Raji (cell line): ENCODE results near the gene FAM107B.

Experiments used
- POLR2A ChIP-seq: IDR thresholded peaks from 2 replicates; pipeline ENCODE4 v1.6.1; 2011; ENCODE audit warnings: low read depth, low read length, control low read depth; ENCODE audit not compliant: insufficient read depth

FAM107B gene

DNA sequence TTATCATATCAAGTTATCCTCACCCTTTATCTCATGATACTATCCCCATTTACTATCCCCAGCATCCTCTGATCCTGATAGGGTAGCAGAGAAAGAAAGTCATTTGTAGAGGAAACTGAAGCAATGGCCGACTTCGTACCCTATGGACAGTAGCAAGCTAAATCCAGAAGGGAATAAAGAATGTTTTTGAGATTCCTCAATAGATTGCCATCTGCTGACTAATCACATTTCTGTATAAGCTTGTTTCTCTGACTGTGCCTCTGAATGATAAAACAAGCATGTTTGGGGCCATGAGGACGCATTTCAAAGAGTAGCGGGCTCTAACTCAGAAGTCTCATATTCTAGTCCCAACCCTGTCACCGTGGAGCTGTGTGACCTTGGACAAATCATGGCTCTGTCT lies 13.2 kb upstream of the FAM107B start:
- TF ChIP-seq POLR2A = no peak

- no peak for TF ChIP-seq POLR2A
Measured at GRCh38 chr10:14784459-14785055, 9.9 kb upstream of the FAM107B start.

GRCh38 chr10:14782691-14783363 lies 8.1 kb upstream of the FAM107B start:
- no peak for TF ChIP-seq POLR2A

GRCh38 chr10:14781763-14782162 lies 7.1 kb upstream of the FAM107B start:
- TF ChIP-seq POLR2A = no peak

- TF ChIP-seq POLR2A = no peak
Measured at GRCh38 chr10:14779001-14779651, 4.4 kb upstream of the FAM107B start.

DNA sequence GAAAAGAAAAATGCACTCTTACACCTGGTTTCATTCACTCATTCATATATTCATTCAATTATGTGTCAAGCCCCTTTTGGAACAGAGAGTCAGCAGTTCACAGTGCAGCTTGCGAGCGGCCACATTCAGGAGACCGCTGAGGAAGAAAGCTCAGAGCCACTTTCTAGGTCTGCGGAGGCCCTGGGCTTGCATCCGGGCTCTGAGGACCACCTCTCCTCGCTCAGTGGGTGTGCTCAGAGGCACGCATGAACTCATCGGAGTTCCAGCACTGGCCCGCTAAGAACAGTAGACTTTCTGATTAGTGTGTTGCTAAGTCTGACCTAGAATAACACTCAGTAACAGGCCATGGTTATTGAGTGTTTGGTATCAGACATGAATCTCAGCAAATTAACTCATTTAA lies 1.8 kb upstream of the FAM107B start:
- no peak for TF ChIP-seq POLR2A

DNA sequence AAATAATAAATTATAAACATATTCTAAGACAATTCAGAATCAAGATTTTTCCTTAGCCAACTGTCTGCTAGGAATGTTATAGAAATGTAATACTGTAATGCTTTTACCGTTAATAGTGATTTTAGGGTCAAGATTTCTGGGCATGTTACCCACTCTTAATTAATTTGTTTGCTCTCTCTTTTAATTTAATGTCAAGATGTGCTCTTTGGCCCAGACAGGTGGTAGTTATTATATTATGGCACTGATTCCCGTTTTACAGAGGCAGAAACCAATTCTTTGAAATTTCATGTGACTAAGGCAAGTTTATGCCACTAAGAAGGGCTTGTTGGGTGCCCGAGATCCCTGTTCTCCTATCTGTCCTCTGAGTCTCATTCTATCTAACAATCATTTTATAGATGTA lies 959 bp upstream of the FAM107B start:
- TF ChIP-seq POLR2A = no peak

- no peak for TF ChIP-seq POLR2A
Measured at GRCh38 chr10:14774214-14774580, 500 bp downstream of the FAM107B start.

- no peak for TF ChIP-seq POLR2A
Measured at GRCh38 chr10:14773551-14774213, 1.0 kb downstream of the FAM107B start.

DNA sequence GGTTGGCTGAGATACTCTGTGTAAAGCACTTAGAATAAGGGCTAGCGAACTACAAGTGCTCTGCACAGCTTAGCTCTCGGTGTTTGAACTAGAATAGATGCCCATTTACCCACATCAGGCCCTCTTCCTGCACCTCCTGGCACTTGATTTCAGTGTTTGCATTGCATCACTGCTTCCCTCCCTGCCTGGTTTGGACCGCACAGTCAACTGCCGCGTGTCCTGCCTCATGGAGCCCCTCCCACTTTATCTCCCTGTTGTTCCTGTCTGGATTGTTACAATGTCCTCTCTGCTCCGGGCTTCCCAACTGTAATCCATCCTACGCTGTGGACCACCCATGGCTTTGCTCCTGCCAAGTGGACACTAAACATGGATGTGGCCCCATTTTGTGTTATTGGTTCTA lies 2.3 kb downstream of the FAM107B start:
- no peak for TF ChIP-seq POLR2A

DNA sequence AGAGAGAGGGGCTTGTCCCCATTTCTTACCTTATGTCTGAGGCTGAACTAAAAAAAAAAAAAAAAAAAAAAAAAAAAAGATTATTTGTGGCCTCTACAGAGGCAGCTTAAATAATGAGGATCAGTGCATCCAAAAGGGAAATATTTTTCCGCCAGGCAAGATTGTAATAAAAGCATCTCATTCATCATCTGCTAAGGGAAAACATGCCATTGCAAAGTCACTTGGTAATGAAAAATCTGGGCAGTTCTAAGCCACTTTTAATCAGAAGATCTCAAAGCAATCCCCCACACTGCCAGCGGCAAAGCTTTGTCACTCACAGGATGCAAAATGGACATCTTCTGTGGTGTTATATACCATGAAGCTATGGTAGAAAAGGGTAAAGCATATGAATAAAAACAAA lies 3.8 kb downstream of the FAM107B start:
- no peak for TF ChIP-seq POLR2A

DNA sequence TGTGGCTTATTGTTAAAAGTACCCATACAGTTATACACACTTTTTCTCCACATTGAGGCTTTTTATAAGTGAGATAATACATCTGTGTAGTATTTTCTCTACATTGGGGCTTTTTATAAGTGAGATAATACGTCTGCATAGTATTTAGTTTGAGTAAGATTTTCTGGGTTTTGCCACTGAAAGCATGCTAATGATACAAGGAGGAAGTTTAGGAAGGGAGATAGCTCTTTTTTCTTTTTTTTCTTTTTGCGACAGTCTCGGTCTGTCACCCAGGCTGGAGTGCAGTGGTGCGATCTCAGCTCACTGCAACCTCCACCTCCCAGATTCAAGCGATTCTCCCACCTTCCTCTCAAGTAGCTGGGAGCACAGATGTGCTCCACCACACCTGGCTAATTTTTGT lies 13.3 kb downstream of the FAM107B start:
- TF ChIP-seq POLR2A = no peak

DNA sequence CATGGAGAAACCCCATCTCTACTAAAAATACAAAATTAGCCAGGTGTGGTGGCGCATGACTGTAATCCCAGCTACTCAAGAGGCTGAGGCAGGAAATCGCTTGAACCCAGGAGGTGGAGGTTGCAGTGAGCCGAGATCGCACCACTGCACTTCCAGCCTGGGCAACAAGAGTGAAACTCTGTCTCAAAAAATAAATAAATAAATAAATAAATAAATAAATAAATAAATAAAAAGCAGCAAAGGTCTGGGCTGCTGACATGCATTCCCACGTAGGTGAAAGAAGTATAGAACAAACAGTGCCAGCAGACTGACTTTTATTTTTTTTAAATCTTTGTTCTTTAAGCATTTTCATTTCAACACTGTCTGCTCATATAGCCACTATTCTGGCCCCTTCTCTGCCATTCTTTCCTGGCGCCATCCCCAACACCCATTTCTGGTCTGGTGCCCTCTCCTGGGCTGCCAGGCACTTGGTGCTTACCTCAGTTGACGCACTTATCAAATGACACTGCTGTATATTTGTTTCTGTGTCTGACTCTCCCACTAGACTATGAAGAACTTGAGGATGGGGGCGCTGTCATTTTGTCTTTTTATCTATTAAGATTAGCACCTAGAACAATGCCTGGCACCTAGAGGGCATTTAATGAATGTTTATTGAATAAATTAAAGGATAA lies 15.6 kb downstream of the FAM107B start:
- TF ChIP-seq POLR2A = no peak

DNA sequence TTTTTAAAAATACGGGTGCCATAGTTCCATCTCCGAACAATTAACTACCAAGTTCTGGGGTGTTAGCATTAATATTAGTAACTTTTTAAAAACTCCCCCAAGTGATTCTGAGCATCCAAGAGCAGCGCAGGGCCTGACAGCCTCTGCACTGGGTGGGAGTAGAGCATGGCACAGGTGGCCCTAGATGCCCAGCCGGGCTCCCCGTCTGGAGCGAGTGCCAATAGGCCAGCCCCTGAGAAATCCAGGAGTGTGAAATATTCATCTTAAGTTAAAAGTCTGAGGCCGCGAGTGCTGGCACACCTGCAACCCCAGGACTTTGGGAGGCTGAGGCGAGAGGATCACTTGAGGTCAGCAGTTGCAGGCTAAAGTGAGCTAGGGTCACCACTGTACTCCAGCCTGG lies 16.2 kb downstream of the FAM107B start:
- TF ChIP-seq POLR2A = no peak

DNA sequence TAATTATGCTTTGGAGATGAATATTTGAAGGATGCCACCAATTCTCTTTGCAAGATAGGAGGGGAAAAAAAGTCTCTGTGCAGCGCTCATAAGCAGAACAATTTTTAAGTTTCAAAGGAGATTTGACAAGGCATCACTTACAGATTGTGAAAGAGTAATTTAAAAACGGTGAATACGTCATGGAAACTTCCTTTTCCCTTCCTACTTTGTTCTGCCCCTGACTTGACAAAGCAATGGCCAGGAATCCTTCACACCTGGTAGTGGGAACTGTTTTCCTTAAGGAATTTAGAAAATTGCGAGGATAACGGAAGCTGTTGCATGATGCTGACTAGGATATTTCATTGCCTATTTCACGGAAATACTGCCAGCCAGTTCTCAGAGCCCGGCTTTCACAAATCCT lies 16.7 kb downstream of the FAM107B start:
- TF ChIP-seq POLR2A = no peak

- TF ChIP-seq POLR2A = no peak
Measured at GRCh38 chr10:14757394-14757793, 17.3 kb downstream of the FAM107B start.

- TF ChIP-seq POLR2A = no peak
Measured at GRCh38 chr10:14753441-14753840, 21.3 kb downstream of the FAM107B start.
